ENCODE data around the gene CASS4.
"Not testable (repeated sequence)": the region's sequence is repeated elsewhere in the genome, so short reads cannot be mapped to it uniquely, and the experiment has no call there.

Gene CASS4

DNA sequence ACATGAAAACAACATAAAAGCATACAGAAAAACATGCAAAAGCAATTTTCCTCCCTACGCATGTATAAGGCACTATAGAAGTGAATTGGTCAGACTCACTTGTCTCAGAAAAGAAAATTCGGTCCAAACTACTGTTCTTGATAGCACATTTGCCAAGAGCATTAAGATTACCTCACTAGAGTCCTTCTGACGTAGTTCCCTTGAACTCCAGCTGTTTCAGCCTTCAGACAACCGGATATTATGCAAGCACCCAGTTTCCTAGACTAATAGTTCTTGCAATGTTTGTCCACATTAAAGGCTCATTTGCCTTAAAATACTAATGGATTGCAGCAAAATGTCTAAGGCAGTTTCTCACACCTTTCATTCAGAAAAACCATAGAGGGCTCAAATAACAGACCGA lies 2.5 kb upstream of the CASS4 start:
- peaks cover 30% of the 10 kb centered on the region for H3K36me3 ChIP-seq
- H3K9me3 ChIP-seq: no peaks in the 10 kb centered on the region
- DNase-seq: no peak
- no peaks in the 10 kb centered on the region for H3K4me1 ChIP-seq
- H3K4me3 ChIP-seq (ENCODE audit: low read depth, low read length): no peak overlapping the region
- TF ChIP-seq CTCF (IDR thresholded peaks at IDR 0.05; ENCODE audit: low read depth, low read length): no peak
- no peaks in the 10 kb centered on the region for H3K27me3 ChIP-seq

- no peak for DNase-seq
- H3K9me3 ChIP-seq: no peaks in the 10 kb centered on the region
Observed at GRCh38 chr20:56409956-56410355, 2.1 kb upstream of the CASS4 start.

GRCh38 chr20:56411287-56411686 lies 773 bp upstream of the CASS4 start:
- not testable (repeated sequence) for H3K27me3 ChIP-seq; H3K4me1 ChIP-seq; DNase-seq; H3K9me3 ChIP-seq; H3K4me3 ChIP-seq (ENCODE audit: low read depth, low read length)
- H3K36me3 ChIP-seq: peaks cover 16% of the 10 kb centered on the region

More at GRCh38 chr20:56409956-56410355, 2.1 kb upstream of the CASS4 start:
- no peak for TF ChIP-seq CTCF (IDR thresholded peaks at IDR 0.05; ENCODE audit: low read depth, low read length)
- Histone ChIP-seq H3K4me3 (ENCODE audit: low read depth, low read length) (no peak overlapping the region), H3K36me3 (peaks cover 27% of the 10 kb centered on the region), H3K4me1 (no peaks in the 10 kb centered on the region), H3K27me3 (no peaks in the 10 kb centered on the region)

DNA sequence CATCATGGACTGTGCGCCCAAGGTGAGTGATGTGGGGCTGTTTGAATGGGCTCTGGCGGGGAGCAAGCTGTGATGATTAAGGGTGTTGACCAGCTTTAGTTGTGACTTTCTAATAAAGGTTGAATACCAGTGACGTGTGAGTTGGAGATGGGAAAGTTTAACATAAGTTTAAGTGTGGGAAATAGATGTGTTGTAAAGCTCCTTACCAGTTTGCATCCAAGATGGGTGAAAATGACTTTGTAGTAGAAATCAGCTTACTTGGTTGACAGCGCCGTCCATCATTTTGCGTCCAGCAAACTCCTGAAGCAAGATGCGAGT lies 372 bp downstream of the CASS4 start:
- TF ChIP-seq CTCF (IDR thresholded peaks at IDR 0.05; ENCODE audit: low read depth, low read length): no peak
- H3K9me3 ChIP-seq: no peaks in the 10 kb centered on the region
- no peaks in the 10 kb centered on the region for H3K27me3 ChIP-seq
- H3K4me1 ChIP-seq: no peaks in the 10 kb centered on the region
- peaks cover 9% of the 10 kb centered on the region for H3K36me3 ChIP-seq
- H3K4me3 ChIP-seq (ENCODE audit: low read depth, low read length): no peak overlapping the region
- DNase-seq: no peak

DNA sequence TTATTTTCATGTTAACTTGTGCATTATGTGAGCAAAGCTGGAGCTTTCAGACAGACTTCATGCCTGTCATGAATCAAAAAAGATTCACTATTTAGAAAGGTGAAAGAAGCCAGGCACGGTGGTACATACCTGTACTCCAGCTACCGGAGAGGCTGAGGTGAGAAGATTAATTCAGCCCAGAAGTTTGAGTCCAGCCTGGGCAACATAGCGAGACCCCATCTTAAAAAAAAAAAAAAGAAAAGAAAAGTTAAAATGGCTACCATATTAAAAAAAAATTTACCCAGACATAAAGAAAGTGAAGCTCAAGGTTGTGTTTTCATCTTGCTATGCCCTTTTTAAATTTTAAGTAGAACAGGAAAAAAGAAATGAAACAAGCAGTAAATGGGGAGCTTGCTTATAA lies 889 bp downstream of the CASS4 start:
- no peak for DNase-seq
- Histone ChIP-seq H3K9me3 (no peaks in the 10 kb centered on the region), H3K4me1 (no peaks in the 10 kb centered on the region), H3K36me3 (peaks cover 4% of the 10 kb centered on the region; the same call in 1 of the 2 replicates), H3K27me3 (no peaks in the 10 kb centered on the region), H3K4me3 (ENCODE audit: low read depth, low read length) (no peak overlapping the region)
- TF ChIP-seq CTCF (IDR thresholded peaks at IDR 0.05; ENCODE audit: low read depth, low read length): no peak

- DNase-seq: no peak
- TF ChIP-seq CTCF (IDR thresholded peaks at IDR 0.05; ENCODE audit: low read depth, low read length): no peak
- H3K4me1 ChIP-seq: no peaks in the 10 kb centered on the region
- no peaks in the 10 kb centered on the region for H3K9me3 ChIP-seq
- no peaks in the 10 kb centered on the region for H3K27me3 ChIP-seq
- no peak overlapping the region for H3K4me3 ChIP-seq (ENCODE audit: low read depth, low read length)
- H3K36me3 ChIP-seq: peaks cover 2% of the 10 kb centered on the region; the same call in 1 of the 2 replicates
Observed at GRCh38 chr20:56414842-56415765, 3.0 kb downstream of the CASS4 start.
